BJ (cell line): ENCODE data around the gene NPR1. TPM values are rescaled to one million over a fixed set of nuclear protein-coding genes. Genes with fewer than 3 reads are reported as not detected.

ENCODE experiments used
- CTCF ChIA-PET: fragments of 350-600 bp; formaldehyde crosslinking; extraction: SDS; loops from one replicate; lab custom pipeline; 2021; ENCODE audit warnings: antibody characterized with exemption, inconsistent platforms; lab: Yijun Ruan, JAX
- POLR2A ChIA-PET: fragments of 300-600 bp; sonication (Branson Sonifier 250); formaldehyde crosslinking; extraction: SDS; loops from one replicate; lab custom pipeline; 2021; ENCODE audit warnings: antibody characterized with exemption; lab: Charles Lee
- DNase-seq: peaks from one replicate; pipeline ENCODE4 v3.0.0-alpha.2; 2011; ENCODE audit warnings: low read depth
- H3K27me3 ChIP-seq: 2 replicates; pipeline ENCODE4 v1.6.0; 2011; ENCODE audit warnings: low read length; ENCODE audit not compliant: control insufficient read depth, insufficient read depth
- H3K36me3 ChIP-seq: 2 replicates; pipeline ENCODE4 v1.5.1; 2011; ENCODE audit warnings: low read length; ENCODE audit not compliant: control insufficient read depth, insufficient read depth
- H3K4me3 ChIP-seq: 2 replicates; pipeline ENCODE4 v1.5.1; 2011; ENCODE audit warnings: low read depth, mild to moderate bottlenecking, control low read depth, low read length
- CTCF ChIP-seq: IDR thresholded peaks from 2 replicates; pipeline ENCODE4 v1.5.1; 2011; ENCODE audit warnings: low read depth, mild to moderate bottlenecking, control low read depth, inconsistent platforms, low read length, moderate library complexity; ENCODE audit not compliant: insufficient read depth
- polyA plus RNA-seq: library from polyadenylated mRNA; depleted of rRNA; stranded (reverse); fragments of >200 nt; gene quantifications from 2 replicates; pipeline ENCODE4 v1.2.3, GENCODE V29; 2011; rRNA removed
- small RNA-seq: library from RNA; depleted of rRNA; stranded (forward); fragments of <200 nt; gene quantifications from one replicate; pipeline ENCODE3, GENCODE V24; 2012; ENCODE audit warnings: low replicate concordance, low read depth; ENCODE audit not compliant: insufficient read length

The NPR1 gene
- polyA plus RNA-seq, 1 experiment: 0.02 TPM

- TF ChIP-seq CTCF: no peak
- no peak for DNase-seq
- H3K36me3 ChIP-seq: peaks cover 18% of the 10 kb centered on the region
- no peak overlapping the region for H3K4me3 ChIP-seq
- ChIA-PET POLR2A (no interaction called here), CTCF (interaction anchor here (0.7 to 1.6 kb wide), 4 partner anchors 8 to 65 kb away, joined by 3 to 5 read pairs (median 4); no protein-coding TSS in a partner anchor)
- H3K27me3 ChIP-seq: no peaks in the 10 kb centered on the region
Measured at GRCh38 chr1:153742411-153743142, 64.1 kb downstream of the NPR1 start.

Small RNA genes within 50 kb of the gene (small RNA-seq; reads per million reads assigned to genes)
- not detected for gene MIR8083
- not detected for gene RF00019
- gene RN7SL372P: not detected

Other genes starting within 250 kb of the NPR1 start
- gene S100A7, start 218.0 kb upstream of the NPR1 start, polyA plus RNA-seq: not detected in 2 replicates
- 1,222 and 1,308 TPM in 2 replicates for gene S100A6, start 142.7 kb upstream of the NPR1 start, polyA plus RNA-seq
- gene S100A5, start 137.8 kb upstream of the NPR1 start, polyA plus RNA-seq: 0.28 and 0.40 TPM in 2 replicates
- gene S100A4, start 132.9 kb upstream of the NPR1 start, polyA plus RNA-seq: 529 and 797 TPM in 2 replicates
- gene S100A3, start 129.4 kb upstream of the NPR1 start, polyA plus RNA-seq: 5.5 and 9.5 TPM in 2 replicates
- 2.0 and 2.7 TPM in 2 replicates for gene S100A2, start 112.8 kb upstream of the NPR1 start, polyA plus RNA-seq
- gene S100A16, start 65.6 kb upstream of the NPR1 start, polyA plus RNA-seq: 490 and 699 TPM in 2 replicates
- not detected in 2 replicates for gene S100A14, start 62.4 kb upstream of the NPR1 start, polyA plus RNA-seq
- 310 and 313 TPM in 2 replicates for gene S100A13, start 51.2 kb upstream of the NPR1 start, polyA plus RNA-seq
- gene S100A1, start 50.3 kb upstream of the NPR1 start, polyA plus RNA-seq: 0.31 and 0.71 TPM in 2 replicates
- 36.8 and 38.4 TPM in 2 replicates for gene CHTOP, start 44.6 kb upstream of the NPR1 start, polyA plus RNA-seq
- 50.3 and 62.4 TPM in 2 replicates for gene SNAPIN, start 20.0 kb upstream of the NPR1 start, polyA plus RNA-seq
- gene ILF2, start 7.7 kb upstream of the NPR1 start, polyA plus RNA-seq: 182 and 213 TPM in 2 replicates
- 38.8 and 52.8 TPM in 2 replicates for gene INTS3, start 49.4 kb downstream of the NPR1 start, polyA plus RNA-seq
- 18.2 and 25.4 TPM in 2 replicates for gene SLC27A3, start 96.7 kb downstream of the NPR1 start, polyA plus RNA-seq
- 3.6 and 4.4 TPM in 2 replicates for gene GATAD2B, start 244.3 kb downstream of the NPR1 start, polyA plus RNA-seq